Right renal cortex interstitium (tissue), 3 donors: ENCODE measurements around the gene CFAP74. TPM values are rescaled to one million over a fixed set of nuclear protein-coding genes. Genes with fewer than 3 reads are reported as not detected.

Source experiments
- DNase-seq, 3 donors: peaks; one replicate each; pipeline ENCODE4 v3.0.0-alpha.2; 2013; ENCODE audit warnings: low read depth in 3 of 3, low spot score in 2 of 3
- polyA plus RNA-seq, 3 donors: library from polyadenylated mRNA; unstranded; fragments of 120-200 nt; gene quantifications; one replicate each; pipeline ENCODE4 v1.2.1, GENCODE V29; 2013; ENCODE audit not compliant: insufficient read length in 3 of 3

Gene CFAP74
- polyA plus RNA-seq, 3 donors, result 0.53 to 0.71 (median 0.57) TPM

DNA sequence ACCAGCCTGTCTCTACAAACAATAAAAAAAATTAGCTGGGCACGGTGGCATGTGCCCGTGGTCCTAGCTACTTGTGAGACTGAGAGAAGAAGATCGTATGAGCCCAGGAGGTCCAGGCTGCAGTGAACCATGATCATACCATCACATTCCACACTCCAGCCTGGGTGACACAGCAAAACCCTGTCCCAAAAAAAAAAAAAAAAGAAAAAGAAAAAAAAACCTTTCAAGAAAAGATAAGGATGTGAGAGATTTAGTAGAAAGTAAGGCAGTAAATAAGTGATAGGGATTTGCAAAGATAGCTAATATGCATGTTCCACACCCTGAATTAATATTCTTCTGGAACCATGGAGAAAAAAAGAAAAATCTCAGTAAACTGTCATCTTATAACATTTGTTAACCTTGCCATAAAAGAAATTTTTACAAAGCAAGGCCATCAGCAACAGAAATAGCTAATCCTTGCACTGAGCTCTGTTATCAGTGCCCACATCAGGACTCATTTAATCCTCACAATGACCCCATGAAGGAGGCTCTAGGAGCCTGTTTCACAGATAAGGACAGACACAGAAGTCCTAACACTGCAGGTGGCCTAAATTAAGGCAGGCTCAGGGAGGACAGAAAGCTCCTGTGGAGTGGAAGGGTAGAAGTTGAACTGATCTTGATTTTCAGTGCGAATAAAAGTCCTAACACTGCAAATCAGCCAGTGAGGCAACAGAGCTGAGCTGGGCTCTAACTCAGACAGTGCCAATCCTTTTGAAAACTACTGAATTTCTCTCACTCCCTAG is 120.3 kb downstream of the CFAP74 start:
- DNase-seq, result no peak

DNA sequence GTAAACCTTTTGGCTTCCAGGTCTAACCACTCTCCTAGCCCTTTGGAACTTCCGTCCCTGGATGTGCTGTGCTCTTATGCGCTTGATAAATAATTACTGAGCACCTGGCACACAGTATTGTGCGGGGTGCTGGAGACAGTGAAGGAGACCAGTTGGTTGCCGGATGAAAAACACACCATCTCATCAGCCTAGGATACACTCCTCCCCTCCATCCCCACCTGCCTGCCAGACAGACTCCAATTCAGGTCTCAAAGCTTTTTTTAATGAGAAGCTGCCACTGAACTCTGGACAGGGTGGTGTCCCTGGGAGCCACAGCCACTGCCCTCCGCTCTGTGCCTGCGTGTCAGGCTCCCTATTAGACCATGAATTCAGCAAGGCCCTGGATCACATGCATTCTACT is 121.9 kb downstream of the CFAP74 start:
- DNase-seq, result no peak

DNA sequence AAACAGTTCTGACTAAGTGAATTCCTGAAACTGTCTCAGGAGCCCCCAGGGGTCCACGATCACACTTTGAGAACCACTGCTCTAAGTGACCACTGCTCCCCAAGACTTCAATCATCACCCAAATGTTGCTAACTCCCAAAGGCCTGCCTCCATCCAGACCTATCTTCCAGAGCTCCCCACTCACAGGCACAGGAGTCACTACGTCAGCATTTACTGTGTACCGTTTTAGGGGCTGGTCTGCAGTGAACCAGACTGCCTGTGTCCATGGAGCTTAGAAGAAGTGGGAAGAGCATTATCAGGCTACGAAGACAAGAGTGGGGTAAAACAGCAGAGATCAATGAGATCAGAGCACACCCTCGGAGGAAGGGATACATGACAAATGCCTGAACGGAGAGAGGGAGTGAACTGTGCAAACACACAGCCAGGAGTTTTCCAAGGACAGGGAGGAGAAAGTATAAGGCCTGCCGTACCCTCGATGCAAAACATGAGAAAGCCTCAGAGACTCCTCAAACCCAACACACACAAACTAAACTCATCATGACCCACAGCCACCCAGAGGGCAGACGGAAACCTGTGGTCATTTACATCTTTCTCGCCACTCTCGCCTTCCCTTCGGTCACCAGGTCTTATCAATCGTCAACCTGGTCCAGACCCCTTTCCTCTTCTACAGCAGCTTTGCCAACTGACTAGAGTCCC is 122.8 kb downstream of the CFAP74 start:
- no peak for DNase-seq

DNA sequence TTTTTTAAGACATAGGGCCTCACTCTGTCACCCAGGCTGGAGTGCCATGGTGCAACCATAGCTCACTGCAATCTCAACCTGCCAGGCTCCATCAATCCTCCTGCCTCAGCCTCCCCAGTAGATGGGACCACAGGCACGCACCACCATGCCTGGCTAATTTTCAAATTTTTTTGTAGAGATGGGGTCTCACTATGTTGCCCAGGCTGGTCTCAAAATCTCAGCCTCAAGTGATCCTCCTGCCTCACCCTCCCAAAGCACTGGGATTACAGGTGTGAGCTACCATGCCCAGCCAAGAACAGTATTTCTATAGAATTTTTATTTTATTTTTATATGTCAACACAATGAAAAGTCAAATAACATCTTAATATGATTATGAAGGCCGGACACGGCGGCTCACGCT is 123.6 kb downstream of the CFAP74 start:
- DNase-seq, result no peak

DNA sequence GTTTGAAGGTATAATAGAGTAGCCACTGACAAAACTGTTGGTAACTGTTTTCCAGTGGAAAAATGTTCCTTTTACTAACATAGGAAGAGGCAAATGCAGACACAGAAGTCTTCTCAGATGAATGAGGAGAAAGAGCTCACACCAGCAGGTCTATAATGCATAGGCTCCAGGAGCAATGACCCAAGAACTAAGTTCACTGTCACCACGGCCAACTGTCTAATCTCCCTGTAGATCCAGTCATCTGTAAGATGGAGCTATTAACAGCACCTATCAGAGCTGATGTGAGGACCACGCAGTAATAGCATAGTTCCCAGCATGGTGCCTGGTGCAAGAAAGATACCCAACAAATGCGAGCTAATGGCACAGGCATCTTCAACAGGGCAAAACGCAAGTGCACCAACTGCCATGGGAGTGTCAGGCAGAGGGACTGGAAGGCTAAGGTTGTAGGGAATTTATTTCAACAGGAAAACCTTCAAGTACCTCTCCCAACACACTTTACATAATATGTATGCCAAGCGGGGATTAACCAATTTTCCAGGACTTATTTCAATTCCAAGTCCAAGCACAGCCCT is 125.6 kb downstream of the CFAP74 start:
- DNase-seq, result no peak

DNA sequence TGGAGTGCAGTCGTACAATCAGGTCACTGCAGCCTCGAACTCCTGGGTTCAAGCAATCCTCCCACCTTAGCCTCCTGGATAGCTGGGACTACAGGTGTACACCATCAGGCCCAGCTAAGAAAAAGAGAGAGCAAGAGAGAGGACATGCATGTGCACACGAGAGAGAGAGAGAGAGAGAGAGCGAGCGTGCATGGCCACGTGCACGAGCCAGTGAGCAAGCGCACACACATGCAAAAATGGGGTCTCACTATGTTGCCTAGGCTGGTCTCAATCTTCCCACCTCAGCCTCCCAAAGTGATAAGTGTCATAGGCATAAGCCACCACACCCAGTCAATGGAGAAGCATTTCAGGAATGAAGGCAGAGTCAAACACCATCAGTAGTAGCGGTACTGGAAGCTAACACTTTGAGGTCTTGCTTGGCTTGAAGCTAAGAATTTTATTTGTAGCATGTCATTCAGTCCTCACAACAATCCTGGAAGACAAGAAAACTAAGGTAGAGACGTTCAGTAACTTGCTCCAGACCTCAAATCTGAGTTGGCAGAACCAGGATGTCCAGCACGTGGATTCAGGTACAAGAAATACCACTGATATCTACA is 127.2 kb downstream of the CFAP74 start:
- DNase-seq, result no peak

DNA sequence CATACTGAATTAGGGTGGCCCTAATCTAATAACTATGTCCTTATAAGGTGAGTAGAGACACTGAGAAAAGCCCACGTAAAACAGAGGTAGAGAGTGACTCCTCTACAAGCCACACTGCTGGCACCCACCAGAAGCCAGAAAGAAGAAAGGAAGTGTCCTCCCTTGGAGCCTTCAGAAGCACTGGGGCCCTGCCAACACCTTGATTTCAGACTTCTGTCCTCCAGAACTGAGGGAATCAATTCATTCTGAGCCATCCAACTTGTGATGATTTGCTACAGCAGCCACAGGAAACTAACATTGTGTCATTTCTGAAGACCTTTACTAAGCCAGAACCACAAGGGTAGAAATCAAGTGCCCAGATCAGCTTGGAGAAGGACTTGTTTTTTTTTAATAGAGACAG is 127.7 kb downstream of the CFAP74 start:
- DNase-seq, result no peak

DNA sequence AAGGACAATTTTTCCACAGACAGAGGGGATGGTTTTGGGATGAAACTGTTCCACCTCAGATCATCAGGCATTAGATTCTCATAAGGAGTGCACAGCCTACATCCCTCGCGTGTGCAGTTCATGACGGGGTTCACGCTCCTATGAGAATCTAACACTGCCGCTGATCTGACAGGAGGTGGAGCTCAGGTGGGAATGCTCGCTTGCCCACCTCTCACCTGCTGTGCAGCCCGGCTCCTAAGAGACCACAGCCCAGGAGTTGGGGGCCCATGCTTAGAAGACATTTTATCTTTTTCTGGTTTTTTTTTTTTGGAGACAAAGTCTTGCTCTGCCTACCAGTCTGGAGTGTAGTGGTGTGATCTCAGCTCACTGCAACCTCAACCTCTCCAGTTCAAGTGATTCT is 128.7 kb downstream of the CFAP74 start:
- DNase-seq, result no peak

DNA sequence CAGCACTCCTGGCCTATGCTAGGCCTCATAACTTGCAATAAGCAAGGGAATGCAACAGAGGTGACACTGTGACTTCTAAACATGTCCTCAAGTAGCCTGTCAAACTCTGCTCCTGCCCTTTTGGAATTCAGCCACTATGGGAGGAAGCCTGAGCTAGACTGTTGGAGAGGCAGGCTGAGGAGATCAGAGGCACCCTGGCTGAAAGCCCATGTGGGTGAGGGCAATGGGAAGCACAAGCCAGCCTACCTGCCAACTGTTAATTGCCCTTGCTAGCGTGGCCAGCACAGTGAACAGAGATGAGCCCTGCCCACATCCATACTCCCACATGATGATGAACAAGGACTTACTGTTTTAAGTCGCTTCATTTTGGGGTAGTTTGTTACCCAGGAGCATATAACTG is 130.4 kb downstream of the CFAP74 start:
- no peak for DNase-seq

DNA sequence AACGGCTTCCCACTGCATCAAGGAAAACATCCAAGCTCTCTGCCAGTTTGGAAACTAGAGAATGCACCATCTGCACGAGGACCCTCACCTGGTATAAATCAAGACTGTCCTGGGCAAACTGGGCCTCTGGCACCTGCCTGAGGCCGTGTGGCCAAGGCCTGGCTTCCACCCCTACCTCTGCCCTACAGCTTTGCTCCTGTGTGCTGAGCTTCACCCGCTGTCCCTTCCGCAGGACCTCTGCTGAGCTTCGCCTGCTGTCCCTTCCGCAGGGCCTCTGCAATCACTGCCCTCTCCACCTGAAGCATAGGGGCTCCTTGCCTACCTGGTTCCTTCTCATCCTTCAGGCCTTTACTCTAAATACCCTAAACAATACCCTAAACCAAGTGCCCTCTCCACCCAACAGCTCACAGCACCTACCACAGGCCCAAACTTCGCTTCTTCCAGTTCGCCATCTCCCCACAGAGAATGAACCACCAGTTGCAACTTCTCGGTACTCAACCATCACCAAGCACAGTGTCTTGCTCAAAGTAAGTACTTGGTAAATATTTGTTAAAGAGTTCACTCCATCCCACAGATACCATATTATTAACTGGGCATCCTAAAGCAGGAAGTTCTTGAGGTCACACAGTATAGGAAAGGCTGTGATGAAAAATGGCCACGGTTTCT is 131.1 kb downstream of the CFAP74 start:
- DNase-seq, result no peak

Other genes starting within 250 kb of the CFAP74 start
- gene NADK, start 225.3 kb downstream of the CFAP74 start, polyA plus RNA-seq, result 10 to 100 TPM; 35.4 to 40.0 (median 39.3) TPM
- gene GNB1, start 112.7 kb downstream of the CFAP74 start, polyA plus RNA-seq, result 100 to 1,000 TPM; 270 to 294 (median 288) TPM
- under 1 TPM; 0.29 to 0.50 (median 0.44) TPM for gene CALML6, start 88.5 kb downstream of the CFAP74 start, polyA plus RNA-seq
- 1 to 10 TPM in 1 of 3 donors, under 1 TPM in 2; 0.86 to 1.2 (median 0.90) TPM for gene TMEM52, start 84.5 kb downstream of the CFAP74 start, polyA plus RNA-seq
- gene GABRD, start 15.6 kb upstream of the CFAP74 start, polyA plus RNA-seq, result 1 to 10 TPM; 1.8 TPM
- 10 to 100 TPM; 33.6 to 36.8 (median 35.1) TPM for gene PRKCZ, start 46.6 kb upstream of the CFAP74 start, polyA plus RNA-seq
- 10 to 100 TPM; 19.0 to 30.1 (median 25.8) TPM for gene FAAP20, start 191.0 kb upstream of the CFAP74 start, polyA plus RNA-seq
- gene SKI, start 224.5 kb upstream of the CFAP74 start, polyA plus RNA-seq, result 10 to 100 TPM; 40.8 to 46.7 (median 45.3) TPM